ENCODE data around the gene RASSF5.
"Not testable (repeated sequence)": the region's sequence is repeated elsewhere in the genome, so short reads cannot be mapped to it uniquely, and the experiment has no call there.

Gene RASSF5

DNA sequence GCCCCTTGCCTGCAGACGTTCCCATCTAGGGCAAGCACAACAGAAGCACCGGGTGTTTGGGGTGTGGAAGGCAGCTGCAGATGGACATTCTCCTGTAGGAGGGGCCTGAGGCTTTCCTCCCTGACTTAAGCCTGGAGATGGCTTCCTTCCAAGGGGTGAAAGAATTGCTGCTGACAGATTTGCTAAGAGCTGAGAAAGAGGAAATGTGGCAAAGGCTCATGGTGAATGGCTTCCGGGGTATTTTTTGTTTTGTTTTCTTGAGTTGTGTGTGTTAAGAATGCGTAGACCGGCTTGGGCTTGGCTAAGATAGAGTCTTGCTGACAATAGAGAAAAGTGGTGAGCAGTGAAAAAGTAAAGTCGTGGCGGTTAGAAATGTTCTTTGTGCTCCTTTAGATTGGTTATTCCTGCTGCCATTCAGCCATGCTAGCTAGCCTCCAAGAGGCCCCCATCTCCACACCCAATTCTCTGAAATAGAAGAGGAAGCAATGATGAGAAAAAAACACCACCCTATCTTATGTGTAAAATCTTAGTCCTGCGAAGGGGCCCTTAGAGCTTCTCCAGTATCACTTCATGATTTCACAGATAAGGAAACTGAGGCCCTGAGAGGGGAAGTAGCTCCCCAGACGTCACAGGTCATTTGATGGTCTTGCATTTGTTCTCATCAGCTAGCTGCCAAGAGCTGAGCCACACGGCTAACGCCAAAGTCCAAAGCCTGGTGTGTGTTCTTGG lies 68.0 kb downstream of the RASSF5 start:
- DNase-seq = no peak

DNA sequence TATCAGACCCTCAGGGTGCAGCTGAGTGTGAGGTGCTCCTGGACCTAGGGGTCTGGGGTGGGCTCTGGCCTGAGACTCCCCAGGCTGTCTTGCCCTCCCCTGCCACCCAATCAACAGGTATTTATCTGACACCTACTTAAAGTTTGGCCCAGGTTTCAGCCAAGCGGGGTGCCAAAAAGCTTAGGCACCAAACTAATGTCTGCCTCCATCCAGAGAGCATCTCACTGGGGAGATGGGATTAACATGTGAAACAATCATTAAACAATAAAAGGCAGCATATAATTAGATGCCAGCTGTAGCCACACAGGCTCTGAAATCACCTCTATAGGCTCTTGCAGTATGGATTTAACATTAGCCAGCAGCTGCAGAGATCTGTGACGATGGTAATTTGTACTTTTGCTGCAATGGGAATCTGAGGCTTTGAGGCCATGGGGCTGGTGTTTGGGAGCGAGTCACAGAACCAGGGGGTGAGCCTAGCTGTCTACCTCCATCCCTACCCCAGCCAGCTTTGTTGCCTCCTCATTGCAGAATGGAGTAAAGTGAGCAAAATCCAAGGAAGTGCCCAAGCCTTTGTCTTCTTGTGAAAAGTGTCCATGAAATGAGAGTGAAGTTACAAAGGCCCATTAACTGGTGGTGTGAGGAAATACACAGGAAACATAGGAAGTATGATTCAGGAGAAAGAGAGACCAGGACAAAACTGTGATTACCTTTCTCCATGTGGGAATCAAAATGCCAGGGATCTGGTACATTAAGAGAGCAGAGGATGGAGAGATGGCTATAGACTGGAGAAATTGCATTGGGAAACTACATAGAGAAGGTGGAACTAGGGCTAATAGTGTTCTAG lies 68.8 kb downstream of the RASSF5 start:
- no peak for DNase-seq

DNA sequence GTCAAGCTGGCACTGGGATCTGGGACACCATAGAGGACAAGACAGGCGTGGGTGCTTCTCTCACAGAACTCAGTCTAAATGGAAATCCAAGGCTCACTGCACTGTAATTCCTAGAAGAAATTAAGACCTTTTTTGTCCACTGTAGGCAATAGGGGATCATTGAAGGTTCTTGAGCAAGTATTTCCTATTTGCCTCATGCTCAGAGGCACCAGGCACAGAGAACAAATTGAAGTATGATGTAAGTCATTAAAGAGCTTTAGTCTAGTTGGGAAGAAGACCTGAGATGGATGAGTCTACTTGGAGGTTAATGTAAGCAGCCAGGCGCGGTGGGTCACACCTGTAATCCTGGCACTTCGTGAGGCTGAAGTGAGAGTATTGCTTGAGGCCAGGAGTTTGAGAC lies 70.3 kb downstream of the RASSF5 start:
- DNase-seq = no peak

DNA sequence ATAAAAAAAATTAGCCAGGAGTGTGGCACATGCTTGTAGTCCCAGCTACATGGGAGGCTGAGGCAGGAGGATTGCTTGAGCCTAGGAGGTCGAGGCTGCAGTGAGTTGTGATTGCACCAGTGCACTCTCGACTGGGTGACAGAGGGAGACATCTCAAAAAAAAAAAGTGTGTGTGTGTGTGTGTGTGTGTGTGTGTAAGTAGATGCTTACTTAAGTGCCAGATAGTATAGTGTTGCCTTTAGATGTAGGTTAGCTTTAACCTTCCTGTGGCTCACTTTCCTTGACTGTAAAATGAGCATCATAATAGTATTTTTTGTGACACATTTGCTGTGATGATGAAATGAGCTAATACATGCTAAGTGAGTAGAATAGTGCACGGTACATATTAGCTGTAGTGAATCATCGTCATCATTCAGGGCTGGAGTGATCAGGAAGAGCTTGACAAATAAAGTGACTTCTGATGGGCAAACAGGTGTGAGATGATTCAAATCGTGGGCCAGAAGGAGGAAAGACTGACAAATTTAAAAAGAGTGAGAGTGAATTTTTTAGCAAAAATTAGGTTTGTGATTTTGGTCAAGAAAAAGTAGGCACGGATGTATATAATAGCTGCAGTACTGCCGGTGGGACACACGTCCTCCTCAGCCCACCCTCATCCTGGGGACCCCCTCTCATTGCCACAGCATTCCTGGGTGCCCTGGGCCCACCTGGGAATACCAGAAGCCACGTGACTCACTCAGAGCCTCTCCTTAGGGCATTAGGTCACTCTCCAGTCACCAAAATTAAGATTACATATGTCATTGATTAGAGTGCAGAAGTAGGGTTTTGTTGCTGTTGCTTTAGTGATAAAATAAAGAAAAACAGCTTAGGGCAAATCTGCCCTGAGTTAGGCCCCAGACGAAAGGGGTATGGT lies 71.0 kb downstream of the RASSF5 start:
- no peak for DNase-seq

DNA sequence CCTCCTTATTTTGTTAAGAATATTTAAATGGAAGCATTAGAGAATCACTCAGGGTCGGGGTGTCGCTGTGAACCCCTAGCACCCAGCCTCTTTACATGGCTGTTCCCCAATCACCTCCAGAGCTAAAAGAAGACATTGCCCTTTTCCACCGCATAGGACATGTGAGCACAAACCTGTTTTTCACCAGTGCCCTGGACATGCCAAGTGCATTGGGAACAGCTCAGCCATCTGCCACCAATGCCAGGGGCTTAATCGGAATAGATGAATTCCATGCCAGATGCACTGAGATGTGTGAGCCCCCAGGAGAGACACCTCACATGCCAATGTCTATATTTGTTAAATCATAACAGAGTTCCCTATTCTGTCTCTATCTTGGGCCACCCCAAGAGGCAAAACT lies 71.6 kb downstream of the RASSF5 start:
- no peak for DNase-seq

DNA sequence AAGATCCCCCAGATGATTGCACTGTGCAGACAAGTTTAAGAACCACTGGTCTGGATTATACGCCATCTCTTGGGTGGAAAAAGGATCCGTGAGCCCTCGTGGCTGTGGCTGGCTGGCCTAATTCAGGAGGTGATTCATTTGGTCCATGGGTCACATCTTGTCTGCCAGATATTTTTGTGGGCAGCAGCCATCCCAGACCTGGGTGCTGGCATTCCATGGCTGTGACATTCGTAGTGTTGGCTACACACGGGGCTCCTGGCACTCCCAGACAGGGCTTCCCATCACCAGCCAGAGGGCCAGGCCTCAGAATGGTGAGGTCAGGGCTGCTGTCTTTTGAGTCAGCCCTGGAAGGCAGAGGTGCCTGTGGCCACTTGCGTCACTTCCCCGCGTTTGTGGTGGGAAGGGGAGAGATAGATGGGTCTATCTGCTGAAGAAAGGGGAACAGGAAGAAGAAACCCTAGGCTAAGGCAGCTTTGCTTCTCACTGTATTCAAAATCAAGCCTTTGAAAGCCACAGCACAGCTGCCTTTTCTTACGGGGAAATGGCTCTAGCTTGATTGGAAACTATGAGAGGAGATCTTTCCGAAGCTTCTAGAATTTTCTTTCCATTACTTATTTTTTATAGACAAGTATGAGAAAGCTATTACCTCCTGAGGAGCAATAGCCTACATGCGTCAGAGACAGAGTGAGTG lies 72.6 kb downstream of the RASSF5 start:
- no peak for DNase-seq

DNA sequence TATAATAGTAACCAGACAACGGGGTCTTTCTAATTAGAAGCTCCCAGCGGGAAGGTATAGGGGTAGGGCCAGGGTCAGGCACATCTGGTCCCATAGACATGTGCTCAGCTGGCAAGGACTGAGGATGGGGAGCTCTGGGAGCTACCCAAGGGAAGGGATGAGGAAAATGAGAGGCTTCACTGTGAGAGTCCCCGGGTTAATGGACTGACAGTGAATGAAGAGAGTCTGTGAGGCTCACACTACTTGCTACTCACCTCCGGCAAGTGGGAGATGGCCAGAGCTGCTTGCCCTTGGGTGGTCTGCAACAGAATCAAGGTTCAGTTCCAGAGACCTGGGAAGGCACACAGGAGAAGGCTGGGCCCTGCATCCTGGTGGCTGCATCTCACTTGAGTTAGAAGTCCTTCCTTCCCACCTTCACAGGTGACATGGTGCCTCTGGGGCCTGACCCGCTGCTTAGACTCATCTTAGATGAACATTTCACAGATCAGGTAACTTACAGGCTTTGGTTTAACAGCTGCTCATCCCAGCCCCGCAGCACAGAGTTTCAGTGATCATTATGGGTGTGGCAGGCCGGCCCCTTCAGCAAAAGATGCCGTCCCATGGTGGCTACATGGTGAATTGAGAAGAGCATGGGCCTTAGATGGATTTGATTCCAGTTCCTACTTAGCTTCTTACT lies 73.2 kb downstream of the RASSF5 start:
- DNase-seq = no peak

DNA sequence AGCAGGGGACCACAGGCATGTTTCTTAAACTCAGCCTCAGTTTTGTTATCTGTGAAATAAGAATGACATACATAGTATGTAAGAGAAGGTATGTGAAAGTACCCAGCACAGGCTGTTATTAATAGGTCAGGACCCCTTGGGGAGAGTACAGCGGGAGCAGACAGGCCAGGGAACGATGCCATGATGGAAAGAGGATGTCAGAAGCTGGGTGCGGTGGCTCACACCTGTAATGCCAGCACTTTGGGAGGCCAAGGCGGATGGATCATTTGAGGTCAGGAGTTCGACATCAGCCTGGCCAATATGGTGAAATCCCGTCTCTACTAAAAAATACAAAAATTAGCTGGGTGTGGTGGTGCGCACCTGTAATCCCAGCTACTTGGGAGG lies 73.8 kb downstream of the RASSF5 start:
- DNase-seq = not testable (repeated sequence)

DNA sequence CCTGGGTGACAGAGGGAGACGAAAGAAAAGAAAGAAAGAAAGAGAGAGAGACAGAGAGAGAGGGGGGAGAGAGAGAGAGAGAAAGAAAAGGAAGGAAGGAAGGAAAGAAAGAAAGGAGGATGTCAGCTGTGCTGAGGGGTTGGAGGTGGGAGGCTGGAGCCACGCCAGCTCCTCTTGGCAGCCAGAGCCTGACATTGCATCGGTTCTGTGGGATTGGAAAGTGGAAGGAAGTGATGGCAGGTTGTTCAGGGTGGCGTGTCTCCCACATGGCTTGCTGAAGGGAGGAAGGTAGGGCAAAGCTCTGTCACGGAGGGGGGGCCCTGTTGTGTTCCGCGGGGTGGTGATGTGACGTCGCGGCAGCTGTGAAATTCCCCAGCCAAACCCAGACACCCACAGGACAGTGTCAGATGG lies 74.2 kb downstream of the RASSF5 start:
- DNase-seq = no peak

DNA sequence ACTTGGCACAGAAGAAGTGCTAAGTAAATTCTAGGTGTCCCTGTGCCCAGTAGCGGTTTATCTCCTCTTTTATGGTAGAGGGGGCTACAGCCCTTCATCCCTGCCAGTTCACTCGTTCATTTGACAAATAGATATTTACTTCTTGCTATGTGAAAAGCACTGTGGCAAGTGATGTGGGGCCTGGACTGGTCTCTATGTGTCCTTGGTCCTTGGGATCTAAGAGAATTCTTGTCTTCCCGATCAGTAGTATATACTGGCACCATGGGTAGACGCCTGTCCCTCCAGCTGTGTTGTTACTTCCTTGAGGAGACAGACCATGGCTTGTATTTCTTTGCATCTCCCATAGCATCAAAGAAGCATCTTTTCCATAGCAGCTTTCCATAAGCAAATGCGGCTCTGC lies 75.2 kb downstream of the RASSF5 start:
- no peak for DNase-seq

DNA sequence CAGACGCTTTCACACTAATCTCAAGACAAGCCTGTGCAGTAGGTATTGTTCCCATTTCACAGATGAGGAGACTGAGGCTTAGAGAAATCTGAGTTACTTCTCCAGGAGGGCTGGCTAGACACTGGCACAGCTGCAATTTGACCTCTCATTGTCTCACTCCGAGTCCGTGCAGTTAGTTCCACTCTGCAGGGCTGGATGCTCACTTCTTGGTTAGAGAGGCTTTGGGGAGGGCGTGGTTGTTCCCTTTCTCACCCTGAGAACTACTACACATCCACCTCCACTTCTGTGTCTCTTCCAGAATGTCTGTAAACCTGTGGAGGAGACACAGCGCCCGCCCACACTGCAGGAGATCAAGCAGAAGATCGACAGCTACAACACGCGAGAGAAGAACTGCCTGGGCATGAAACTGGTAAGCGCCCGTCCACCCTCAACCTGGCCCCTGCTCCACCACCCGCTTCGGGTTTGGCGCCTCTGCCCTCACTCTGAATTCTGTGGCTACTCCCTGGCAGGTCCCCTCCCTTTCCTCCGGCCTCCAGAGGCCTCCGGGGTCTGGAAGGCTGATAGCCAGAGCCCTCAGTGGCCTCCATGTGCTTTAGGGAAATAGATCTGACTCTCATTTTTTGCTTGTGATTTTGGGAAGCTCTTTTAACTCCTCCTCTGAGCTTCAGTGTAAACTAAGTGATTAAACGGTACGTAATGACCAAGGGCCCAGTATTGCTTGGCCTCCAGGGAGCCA lies 75.8 kb downstream of the RASSF5 start:
- no peak for DNase-seq

DNA sequence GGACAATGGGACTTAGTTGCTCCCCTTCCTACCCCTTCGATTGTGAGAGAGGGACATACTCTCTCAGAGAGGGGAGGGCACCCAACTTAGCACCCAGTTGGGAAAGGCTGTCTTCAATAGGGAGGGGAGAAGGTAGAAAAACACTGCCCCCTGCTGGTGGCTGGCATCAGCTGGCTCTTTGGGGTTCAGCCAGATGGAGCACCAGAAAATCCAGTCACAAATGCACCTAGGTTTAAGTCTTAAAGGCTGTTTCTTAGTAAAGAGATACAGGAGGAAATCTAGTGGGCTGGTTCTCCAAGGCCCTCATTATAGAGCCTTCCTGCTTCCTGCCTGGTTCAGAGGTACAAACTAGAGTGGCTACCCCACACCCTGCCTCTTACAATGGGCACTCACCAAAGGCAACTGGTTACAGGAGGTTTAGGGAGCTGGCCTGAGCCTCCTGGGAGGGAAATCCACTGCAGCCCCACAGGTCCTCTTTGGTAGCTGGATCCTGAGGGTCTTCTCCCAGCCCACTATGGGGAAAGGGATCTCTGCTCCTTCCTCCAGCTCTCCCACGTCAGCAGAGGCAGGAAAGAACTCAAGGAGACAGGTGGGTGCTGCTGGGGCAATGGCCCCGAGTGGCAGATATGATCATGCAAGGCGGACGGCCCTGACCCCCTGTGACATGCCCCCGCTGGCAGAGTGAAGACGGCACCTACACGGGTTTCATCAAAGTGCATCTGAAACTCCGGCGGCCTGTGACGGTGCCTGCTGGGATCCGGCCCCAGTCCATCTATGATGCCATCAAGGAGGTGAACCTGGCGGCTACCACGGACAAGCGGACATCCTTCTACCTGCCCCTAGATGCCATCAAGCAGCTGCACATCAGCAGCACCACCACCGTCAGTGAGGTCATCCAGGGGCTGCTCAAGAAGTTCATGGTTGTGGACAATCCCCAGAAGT lies 76.6 kb downstream of the RASSF5 start:
- DNase-seq = no peak

DNA sequence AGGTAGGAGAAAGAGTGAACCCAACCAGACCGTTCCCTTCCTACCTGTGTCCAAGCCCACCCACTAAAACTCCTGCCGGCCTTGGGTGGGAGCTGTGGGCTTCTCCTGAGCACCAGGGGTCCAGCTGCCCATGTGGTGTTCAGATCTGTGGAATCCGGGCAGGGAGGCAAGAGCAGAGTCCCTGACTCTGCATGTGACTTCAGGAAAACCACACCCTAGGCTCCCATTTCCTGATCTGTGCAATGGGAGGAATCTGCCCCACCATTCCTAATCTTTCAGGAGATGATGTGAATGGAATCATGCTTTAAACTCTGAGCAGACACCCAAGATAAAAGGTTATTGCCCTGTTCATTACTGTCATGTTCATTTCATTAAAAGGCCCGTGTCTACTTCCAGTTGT lies 77.4 kb downstream of the RASSF5 start:
- no peak for DNase-seq

DNA sequence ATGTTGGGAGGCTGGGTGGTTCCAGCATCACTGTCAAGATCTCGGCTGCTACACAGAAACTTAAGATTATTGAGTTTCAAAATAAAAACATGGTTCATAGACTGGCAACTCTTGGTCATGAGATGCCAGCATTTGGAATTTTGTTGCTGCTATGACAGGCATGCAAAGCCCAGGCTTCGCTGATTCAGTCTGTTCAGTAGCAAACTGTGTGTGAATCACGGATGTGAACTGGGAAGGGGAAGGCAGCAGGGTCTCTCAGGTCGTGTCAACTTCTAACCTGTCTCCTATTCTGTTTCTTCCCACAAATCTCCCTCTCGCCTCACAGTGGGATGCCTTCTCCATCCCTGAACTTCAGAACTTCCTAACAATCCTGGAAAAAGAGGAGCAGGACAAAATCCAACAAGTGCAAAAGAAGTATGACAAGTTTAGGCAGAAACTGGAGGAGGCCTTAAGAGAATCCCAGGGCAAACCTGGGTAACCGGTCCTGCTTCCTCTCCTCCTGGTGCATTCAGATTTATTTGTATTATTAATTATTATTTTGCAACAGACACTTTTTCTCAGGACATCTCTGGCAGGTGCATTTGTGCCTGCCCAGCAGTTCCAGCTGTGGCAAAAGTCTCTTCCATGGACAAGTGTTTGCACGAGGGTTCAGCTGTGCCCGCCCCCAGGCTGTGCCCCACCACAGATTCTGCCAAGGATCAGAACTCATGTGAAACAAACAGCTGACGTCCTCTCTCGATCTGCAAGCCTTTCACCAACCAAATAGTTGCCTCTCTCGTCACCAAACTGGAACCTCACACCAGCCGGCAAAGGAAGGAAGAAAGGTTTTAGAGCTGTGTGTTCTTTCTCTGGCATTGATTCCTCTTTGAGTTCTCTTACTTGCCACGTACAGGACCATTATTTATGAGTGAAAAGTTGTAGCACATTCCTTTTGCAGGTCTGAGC lies 79.4 kb downstream of the RASSF5 start:
- DNase-seq = no peak

DNA sequence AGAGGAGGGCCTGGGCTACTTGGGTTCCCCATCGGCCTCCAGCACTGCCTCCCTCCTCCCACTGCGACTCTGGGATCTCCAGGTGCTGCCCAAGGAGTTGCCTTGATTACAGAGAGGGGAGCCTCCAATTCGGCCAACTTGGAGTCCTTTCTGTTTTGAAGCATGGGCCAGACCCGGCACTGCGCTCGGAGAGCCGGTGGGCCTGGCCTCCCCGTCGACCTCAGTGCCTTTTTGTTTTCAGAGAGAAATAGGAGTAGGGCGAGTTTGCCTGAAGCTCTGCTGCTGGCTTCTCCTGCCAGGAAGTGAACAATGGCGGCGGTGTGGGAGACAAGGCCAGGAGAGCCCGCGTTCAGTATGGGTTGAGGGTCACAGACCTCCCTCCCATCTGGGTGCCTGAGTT lies 80.6 kb downstream of the RASSF5 start:
- DNase-seq = no peak

DNA sequence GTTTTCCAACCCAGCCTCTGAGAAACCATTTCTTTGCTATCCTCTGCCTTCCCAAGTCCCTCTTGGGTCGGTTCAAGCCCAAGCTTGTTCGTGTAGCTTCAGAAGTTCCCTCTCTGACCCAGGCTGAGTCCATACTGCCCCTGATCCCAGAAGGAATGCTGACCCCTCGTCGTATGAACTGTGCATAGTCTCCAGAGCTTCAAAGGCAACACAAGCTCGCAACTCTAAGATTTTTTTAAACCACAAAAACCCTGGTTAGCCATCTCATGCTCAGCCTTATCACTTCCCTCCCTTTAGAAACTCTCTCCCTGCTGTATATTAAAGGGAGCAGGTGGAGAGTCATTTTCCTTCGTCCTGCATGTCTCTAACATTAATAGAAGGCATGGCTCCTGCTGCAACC lies 81.2 kb downstream of the RASSF5 start:
- no peak for DNase-seq

DNA sequence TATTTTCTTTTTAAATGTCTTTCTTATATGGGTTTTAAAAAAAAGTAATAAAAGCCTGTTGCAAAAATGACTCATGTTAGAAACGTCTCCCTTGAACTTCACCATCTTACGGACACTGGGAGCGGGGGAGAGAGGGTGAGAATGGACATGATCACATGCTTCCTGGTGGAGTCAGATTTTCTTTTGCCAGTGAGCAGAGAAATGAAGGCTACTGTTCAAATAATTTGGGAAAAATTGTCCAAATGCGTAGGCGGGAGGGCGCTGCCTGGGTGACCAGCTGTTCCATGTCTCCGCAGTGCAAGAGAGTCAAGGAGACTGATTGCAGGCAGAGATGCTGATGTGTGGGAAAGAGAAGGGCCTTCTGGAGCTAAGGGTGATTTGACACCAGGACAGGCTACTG lies 81.9 kb downstream of the RASSF5 start:
- DNase-seq = no peak

DNA sequence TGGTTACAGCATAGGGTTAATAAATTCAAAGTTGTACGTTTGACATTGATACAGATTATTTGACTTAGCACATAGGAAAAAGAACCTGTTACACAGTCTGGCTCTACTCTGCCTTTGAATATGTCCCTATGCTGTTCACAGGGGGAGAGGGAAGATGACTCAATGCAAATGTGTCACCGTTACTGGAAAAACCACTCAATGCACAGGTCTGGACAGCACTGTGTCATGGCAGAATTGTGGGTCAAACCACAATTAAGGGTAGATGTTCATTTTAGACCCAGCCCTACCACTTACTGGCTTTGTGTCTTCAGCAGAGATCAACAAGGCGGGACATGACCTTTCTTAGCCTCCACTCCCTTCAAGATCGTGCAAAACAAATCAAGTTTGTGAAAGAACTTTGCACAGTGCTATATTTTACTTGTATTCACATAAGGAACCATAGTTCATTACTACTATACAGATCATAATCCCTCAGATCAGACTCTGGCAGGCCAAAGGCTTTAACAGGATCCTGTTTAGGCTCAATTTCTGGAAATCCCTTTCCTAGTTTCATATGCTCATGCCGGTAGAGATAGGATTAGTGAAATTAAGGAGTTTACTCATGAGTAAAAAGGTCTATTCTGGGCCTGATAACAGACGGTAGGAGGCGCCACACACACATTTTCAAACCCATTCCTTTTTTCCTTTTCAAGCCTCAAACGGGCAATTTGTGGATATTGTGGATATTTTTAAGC lies 82.9 kb downstream of the RASSF5 start:
- no peak for DNase-seq

Data from cortex of kidney (tissue), 1 donor.